HL-60 (cell line): ENCODE measurements around the gene XPR1.

ENCODE experiments used
- POLR2AphosphoS5 ChIP-seq: IDR thresholded peaks from 2 replicates; pipeline ENCODE4 v1.6.1; 2012; ENCODE audit warnings: low read depth
- TF ChIP-seq, protein P1 (sequence below): IDR thresholded peaks from one replicate; pipeline ENCODE4 v1.5.1; 2011; ENCODE audit warnings: low read length, control low read depth, inconsistent platforms; ENCODE audit not compliant: insufficient read depth
- TF ChIP-seq, protein P2 (sequence below): IDR thresholded peaks from 2 replicates; pipeline ENCODE4 v1.6.1; 2012; ENCODE audit warnings: low read depth; ENCODE audit not compliant: insufficient replicate concordance

DNA sequence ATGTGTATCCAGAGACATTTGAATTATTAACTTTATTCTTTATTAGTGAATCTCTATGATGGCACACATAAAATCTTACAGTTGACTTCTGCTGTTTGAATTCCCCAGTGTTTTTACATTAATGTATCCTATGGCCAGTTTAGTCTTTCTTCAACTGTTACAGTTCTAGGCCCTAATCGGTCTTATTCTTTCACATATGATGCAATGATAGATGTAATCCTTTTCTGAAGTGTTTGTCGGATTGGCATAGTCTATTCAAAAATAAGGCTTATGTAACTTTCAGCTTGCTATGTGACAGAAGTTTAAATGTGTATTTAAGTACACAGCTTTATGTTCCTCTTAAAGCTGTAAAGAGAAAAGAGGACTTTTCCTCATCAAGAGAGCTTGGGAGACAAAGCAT is 254.5 kb downstream of the XPR1 start:
- TF ChIP-seq, protein P1, sequence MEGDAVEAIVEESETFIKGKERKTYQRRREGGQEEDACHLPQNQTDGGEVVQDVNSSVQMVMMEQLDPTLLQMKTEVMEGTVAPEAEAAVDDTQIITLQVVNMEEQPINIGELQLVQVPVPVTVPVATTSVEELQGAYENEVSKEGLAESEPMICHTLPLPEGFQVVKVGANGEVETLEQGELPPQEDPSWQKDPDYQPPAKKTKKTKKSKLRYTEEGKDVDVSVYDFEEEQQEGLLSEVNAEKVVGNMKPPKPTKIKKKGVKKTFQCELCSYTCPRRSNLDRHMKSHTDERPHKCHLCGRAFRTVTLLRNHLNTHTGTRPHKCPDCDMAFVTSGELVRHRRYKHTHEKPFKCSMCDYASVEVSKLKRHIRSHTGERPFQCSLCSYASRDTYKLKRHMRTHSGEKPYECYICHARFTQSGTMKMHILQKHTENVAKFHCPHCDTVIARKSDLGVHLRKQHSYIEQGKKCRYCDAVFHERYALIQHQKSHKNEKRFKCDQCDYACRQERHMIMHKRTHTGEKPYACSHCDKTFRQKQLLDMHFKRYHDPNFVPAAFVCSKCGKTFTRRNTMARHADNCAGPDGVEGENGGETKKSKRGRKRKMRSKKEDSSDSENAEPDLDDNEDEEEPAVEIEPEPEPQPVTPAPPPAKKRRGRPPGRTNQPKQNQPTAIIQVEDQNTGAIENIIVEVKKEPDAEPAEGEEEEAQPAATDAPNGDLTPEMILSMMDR = no peak
- no peak for TF ChIP-seq POLR2AphosphoS5
- TF ChIP-seq, protein P2, sequence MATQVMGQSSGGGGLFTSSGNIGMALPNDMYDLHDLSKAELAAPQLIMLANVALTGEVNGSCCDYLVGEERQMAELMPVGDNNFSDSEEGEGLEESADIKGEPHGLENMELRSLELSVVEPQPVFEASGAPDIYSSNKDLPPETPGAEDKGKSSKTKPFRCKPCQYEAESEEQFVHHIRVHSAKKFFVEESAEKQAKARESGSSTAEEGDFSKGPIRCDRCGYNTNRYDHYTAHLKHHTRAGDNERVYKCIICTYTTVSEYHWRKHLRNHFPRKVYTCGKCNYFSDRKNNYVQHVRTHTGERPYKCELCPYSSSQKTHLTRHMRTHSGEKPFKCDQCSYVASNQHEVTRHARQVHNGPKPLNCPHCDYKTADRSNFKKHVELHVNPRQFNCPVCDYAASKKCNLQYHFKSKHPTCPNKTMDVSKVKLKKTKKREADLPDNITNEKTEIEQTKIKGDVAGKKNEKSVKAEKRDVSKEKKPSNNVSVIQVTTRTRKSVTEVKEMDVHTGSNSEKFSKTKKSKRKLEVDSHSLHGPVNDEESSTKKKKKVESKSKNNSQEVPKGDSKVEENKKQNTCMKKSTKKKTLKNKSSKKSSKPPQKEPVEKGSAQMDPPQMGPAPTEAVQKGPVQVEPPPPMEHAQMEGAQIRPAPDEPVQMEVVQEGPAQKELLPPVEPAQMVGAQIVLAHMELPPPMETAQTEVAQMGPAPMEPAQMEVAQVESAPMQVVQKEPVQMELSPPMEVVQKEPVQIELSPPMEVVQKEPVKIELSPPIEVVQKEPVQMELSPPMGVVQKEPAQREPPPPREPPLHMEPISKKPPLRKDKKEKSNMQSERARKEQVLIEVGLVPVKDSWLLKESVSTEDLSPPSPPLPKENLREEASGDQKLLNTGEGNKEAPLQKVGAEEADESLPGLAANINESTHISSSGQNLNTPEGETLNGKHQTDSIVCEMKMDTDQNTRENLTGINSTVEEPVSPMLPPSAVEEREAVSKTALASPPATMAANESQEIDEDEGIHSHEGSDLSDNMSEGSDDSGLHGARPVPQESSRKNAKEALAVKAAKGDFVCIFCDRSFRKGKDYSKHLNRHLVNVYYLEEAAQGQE = no peak
